DMS53 treated with DMSO at 0.1 percent for 48 hours (cell line): ENCODE measurements around the gene CDC14B.
A peak's percentile ranks its signal among the peaks of the same experiment; 100 is the strongest.
"Not testable (repeated sequence)": the region's sequence is repeated elsewhere in the genome, so short reads cannot be mapped to it uniquely, and the experiment has no call there.

ENCODE experiments used
- DNase-seq: peaks from one replicate; lab custom pipeline; 2025; ENCODE audit not compliant: unreplicated experiment; lab: John Stamatoyannopoulos, UW

The CDC14B gene

DNA sequence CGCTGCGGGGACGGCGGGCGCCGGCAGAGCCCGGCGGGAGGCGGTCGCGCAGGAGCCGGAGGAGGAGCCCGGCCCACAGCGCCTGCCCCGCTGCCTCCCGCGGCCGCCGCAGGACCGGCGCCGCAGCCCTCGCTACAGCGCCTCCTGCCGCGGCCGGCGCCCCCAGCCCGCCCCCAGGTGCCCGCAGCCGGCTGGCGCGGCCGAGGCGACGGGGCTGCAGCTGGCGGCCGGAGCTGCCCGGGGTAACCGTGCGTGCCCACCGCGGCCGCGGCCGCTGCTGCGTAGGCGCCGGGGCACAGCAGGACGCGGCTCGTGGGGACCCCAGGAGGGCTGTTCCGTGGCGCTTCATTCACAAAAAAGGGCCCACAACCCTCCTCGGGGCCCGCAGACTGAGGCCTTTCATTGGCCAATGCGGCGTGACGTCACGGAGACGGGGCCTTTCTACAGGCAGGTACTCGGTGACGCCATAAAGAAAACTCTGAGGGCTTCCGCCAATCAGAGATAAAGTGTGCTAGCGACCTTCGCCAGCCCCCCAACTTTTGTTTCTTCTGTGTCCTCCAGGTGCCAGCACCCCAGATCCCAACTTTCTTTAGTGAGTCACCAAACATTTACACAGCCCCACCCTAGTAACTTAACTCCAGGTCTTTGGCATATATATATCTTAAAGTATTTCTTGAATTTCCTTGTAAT lies at the start of gene CDC14B:
TSS of gene CDC14B (minus strand) at position 353 of the 690 bp plus-strand sequence. CDS start 465 bp downstream, outside the sequence.
- peak; percentile 66 for DNase-seq

DNA sequence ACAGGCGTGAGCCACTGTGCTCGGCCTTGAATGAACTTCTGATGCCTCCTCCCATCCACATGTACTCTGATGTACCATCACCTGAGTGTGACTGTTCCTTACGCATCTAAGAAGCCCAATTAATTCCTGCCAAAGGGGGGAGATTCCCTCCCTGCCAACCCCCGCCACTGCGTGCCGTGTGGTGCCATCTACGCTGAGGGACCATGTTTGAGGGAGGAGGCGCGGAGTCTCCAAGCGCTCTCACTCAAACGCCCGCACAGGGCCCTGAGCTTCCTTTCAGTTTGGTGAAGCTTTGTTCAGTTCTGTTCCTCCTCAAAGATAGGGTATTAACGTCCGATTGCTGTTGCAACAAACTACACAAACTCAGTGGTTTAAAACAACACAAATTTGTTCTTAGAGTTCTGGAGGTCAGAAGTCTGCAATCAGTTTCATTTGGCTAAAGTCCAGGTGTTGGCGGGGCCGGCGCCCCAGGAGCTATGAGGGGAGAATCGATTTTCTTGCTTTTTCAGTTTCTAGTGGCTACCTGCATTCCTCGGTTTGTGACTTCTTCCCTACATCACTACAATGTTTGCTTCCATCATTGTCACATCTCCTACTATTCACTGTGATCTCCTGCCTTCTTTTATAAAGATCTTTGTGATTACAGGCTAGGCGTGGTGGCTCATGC lies 49.4 kb upstream of the CDC14B start:
- no peak for DNase-seq

DNA sequence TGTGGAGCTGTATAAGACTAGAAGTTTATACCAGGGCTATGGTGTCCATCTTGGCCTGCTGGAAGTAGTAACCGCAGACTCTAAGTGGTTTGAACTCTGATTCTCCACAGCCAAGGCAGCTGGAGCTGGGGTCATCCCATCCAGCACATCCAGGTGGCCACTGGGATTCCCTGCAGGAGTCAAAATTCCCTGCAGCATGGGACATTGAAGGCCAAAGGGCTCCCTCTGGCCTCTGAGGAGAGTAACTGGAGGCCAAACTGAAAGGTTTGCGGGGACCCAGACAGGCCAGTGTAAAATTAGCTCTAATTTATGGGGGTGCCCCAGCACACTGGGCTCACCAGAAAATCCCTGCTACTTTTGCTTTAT lies 47.7 kb upstream of the CDC14B start:
- DNase-seq: no peak

DNA sequence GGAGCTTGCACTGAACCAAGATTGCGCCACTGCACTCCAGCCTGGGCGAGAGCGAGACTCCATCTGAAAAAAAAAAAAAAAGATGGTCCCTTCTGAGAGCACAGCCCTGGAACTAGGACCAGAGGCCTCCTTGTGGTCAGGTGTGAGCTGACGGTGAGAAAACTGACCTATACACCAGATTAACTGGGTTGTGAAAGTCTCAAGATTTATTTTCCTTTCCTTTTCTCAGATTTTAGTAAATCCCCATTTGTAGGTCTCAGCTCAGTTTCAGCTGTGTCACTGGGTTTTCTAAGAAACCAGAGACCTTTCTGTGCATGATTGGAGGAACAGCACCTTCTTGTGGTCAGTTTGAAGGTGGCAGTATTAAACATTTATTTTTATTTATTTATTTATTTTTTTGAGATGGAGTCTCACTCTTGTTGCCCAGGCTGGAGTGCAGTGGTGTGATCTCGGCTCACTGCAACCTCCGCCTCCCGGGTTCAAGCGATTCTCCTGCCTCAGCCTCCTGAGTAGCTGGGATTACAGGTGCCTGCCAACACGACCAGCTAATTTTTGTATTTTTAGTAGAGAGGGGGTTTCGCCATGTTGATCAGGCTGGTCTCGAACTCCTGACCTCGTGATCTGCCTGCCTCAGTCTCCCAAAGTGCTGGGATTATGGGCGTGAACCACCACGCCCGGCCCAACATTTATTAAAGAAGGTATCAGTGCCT lies 47.2 kb upstream of the CDC14B start:
- DNase-seq: peak; percentile 35

DNA sequence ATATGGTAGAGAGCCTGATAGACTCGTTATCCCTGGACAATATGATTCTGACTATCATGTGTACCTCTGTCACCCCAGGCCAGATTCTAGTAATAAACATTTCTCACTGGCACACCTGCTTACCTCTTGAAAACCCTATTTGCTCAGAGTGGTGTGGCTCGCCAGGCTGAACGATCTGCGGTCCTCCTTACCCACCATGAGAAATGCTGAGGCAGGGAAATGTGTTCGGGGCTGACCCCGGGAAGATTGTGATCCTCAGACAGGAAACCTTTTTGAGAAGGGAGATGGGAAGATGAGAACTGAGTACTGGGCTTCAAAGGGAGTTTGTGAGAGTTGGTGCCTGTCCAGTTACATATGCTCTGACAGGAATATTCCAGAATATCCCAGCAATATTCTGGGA lies 46.1 kb upstream of the CDC14B start:
- no peak for DNase-seq

DNA sequence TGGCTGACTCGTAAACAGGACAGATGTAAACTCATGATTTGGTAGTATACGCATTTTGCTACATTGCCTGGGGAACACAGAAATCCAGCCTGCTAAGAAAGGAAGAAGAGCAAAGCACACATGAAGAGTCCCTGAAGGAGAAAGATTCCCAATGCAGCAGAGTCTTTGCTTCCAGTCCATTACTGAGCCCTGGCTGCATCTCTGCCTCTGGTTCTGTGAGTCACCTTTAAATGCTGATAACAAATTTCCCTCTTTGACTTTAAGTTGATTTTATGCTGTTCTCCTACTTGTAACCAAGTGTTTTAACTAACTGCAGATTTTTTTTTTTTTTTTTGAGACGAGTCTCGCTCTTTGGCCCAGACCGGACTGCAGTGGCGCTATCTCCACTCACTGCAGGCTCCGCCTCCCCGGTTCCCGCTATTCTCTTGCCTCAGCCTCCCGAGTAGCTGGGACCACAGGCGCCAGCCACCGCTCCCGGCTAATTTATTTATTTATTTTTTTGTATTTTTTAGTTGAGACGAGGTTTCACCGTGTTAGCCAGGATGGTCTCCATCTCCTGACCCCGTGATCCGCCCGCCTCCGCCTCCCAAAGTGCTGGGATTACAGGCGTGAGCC lies 44.0 kb upstream of the CDC14B start:
- DNase-seq: no peak

DNA sequence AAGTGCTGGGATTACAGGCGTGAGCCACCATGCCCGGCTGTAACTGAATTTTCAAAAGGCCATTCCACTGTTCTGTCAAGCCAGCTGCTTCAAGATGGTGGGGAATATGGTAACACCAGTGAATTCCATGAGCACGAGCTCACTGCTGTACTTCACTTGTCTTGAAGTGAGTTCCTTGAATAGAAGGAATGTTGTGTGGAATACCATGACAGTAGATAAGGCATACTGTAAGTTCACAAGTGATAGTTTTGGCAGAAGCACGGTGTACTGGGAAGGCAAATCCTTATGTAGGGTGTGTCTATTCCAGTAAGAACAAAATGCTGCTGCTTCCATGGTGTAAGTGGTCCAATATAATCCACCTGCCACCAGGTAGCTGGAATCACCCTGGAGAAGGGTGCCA lies 42.1 kb upstream of the CDC14B start:
- DNase-seq: no peak

DNA sequence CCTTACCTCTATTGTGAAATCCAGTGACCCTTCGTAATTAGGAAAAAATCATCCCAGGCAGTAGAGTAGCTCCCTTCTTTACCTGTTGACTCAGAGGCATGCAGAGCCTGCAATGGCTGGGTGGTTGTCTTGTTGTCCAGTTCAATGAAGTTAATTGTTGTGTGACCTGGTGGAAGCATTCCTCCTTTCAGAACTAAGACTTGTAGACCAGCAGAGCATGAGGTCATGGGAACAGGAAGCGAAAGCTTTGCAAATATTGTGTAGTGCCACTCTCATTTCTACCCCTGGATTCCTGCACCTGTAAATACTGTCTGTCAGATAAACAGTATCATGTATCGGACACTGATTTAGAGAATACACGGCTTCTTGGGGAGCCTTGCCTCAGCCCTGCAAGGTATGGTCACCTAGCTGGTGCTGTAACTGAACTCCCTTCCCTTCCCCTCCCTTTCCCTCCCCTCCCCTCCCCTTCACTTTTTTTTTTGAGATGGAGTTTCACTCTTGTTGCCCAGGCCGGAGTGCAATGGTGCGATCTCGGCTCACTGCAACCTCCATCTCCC lies 41.1 kb upstream of the CDC14B start:
- peak; percentile 32 for DNase-seq

DNA sequence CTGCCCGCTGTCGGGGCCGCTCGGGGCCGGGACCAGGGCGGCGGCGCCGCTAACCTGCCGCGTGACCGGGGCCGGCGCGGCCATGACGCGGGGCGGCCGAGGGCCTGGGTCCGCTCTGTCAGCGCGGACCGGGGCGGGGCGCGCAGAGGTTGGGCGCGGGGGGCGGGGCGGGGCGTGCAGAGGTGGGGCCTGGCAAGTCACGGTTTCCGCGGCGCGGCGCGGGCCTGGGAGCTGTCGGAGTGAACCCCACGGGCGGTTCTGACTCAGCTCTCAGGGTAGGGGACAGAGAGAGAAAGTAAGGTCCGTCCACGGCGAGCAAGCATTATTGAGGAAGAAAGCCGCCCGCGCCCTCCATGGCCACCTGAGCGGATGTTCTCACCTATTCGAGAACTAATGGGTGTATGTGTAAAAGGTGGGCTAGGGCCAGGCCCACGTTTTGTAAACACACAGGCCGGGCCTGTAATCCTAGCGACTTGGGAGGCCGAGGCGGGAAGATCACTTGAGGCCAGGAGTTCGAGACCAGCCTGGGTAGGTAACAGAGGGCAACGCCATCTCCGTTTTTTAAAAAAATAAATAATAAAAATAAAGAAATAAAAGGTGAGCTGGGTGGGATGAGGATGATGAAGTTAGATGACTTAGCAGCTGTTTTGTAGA lies 35.7 kb upstream of the CDC14B start, which contains the start of gene PRXL2C:
TSS of gene PRXL2C (minus strand) at position 120 of the 654 bp plus-strand sequence. CDS start at position 84, 36 bp downstream.
- DNase-seq: no peak

DNA sequence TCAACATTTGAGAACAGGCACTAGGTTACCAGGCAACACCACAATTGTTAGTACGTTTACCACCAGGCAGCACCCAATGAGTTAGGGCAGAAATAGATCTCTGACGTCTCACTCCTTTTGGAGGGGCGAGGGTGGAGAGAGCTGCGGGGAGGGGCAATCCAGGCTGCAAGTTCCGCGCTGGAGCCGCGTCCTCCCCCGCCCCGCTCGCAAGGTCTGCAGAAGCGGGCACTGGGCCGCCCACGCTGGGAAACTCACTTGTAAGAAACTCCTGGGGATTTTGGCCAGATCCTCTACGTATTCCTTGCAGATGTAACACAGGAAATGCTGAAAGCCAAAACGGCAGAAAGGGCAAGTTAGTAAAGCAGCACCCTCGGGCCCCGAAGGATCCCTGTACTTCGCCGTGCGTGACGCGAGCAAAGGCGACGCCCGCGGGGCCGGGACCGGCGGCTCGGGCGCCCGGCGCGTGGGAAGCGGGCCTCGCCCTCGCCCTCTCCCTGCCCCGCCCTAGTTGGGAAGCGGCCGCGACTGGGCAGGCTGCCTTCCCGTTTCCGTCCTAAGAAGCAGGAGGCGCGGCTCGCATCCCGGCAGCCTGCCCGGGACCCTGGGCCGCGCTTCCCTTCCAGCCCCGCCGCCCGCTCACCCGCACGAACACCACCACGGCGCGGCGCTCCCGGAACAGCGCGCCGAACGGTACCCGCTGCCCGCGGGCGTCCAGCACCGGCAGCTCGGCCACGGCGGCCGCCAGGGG lies 35.0 kb upstream of the CDC14B start:
- DNase-seq: no peak

DNA sequence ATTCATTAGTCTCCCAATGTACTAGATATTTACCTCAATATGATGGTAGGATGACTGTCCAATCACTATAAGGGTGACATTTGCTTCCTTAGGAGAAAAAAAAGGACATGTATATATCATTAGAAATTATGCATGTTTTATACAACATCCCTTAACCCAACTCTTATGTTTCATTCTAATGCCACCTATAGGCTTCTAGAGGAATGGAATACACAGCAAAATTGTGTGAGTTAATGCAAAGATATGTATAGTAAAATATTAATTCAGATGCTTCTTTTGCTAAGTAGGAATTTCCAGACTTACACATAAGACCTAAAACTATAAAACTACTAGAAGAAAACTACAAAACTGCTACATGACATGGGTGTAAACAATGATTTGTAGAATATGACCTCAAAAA lies 32.0 kb upstream of the CDC14B start:
- DNase-seq: no peak

DNA sequence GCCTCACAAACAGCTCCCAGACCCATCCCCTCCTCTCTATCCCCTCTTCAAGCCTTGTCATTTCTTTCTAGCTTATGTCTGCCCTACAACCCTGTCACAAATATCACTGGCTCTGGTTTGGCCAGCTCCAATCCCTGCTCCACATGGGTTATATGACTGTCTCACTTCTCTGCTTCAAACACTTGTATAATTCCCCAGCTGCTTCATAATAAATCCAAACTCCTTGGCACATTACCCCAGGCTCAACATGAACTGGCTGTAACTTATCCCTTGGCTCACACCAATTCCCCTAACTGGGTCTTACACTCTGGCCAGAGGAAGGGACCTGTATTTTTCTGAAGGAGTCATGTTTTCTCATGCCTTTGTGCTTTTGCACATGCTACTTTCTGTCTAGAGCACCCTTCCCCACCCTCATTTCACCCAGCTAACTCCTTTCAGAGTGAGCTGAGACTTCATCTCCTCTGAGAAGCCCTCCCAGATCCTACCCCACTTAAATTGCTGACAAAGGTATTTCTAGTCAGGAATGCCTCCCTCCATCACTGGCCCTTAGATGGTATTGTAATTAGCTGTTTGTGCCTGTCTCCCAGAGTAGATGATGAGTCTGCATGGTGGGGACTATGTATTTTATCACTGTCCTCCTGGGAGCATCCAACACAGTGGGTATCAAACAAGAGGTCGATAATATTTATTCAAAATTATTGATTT lies 30.1 kb upstream of the CDC14B start:
- DNase-seq: no peak

DNA sequence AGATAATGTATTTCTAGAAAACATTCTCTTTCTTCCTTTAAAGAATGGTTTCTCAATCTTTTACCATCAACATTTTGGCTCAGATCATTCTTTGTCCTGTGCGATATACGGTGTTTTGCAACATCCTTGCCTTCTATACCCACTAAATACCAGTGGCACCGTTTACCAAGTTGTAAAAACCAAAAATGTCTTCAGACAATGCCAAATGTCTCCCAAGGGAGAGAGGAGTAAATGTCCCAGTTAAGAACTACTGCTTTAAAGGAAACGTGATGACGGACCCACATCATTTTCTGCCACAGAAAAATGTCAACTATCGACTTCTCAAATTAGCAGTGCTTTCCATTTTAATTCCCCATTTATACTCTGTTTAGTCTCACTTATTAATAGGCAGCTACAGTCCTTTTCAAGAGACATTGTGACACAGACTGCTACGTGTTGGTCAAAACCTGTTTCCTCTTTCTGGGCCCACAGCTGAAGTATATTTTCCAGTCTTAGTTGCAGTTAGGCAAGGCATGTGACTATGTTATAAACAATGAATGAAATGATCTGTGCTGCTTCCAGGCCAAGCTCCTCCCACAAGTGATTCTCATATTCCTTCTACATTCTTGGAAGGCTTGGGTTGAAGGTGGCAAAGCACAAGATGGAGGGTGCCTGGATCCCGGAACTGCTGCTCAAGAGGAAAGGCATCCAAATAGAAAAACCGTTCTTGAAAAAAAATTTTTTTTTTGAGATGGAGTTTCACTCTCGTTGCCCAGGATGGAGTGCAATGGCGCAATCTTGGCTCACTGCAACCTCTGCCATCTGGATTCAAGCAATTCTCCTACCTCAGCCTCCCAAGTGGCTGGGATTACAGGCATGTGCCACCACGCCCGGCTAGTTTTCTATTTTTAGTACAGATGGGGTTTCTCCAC lies 26.7 kb upstream of the CDC14B start:
- no peak for DNase-seq

DNA sequence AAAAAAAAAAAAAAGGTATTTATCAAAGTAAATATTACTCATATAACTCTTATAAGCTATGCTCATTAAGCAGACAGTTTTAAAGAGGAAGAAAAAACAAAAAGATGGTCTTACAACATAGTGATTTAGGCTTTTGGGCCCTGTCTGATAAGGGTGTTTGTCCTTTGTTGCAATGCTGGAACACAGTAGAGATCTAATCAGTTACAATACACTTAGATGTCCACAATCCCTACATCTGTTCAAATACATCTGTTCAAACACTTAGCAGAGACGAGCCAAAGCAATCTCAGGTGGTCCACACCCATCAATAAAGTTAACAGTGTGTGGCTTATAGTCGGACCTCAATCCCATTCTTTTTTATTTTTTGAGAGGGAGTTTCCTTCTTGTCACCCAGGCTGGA lies 24.5 kb upstream of the CDC14B start:
- DNase-seq: peak; percentile 44

DNA sequence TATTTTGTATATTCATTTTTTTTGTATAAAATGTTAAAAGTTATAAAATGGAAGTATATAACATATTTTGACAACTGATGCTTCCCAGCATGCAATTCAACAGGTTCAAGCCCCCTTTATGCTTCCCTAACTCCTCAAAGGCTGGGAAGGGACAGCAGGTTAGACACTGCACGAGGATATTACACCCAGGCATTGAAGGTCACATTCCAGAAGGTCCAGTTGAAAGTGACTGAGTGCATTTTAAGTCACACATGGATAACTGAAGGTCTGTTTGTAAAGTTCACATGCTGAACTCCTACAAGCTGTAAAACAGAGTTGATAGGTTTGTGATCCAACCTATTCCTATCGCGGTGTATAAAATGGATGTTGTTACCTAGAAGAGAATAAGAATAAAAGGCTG lies 21.9 kb upstream of the CDC14B start:
- DNase-seq: no peak

DNA sequence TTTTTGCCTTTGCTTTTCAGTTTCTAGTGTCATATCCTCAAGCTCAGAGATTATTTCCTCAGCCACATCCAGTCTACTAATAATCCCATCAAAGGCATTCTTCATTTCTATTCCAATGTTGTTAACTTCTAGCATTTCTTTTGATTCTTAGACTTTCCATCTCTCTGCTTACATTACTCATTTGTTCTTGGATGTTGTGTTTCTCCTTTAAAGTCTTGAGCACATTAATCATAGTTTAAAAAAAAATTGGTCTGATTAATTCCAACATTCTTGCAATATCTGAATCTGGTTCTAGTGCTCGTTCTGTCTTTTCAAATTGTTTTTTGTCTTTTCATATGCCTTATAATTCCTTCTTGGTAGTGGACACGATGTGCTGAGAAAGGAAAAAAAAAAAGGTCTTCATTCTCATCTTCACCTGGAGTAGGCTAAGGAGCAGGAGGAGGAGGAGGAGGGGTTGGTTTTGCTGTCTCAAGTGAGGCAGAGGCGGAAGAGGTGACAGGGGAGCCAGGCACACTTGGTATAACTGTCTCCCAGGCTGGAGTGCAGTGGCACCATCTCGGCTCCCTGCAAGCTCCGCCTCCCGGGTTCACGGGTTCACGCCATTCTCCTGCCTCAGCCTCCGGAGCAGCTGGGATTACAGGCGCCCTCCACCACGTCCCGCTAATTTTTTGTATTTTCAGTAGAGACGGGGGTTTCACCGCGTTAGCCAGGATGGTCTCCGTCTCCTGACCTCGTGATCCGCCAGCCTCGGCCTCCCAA lies 19.1 kb upstream of the CDC14B start:
- no peak for DNase-seq

DNA sequence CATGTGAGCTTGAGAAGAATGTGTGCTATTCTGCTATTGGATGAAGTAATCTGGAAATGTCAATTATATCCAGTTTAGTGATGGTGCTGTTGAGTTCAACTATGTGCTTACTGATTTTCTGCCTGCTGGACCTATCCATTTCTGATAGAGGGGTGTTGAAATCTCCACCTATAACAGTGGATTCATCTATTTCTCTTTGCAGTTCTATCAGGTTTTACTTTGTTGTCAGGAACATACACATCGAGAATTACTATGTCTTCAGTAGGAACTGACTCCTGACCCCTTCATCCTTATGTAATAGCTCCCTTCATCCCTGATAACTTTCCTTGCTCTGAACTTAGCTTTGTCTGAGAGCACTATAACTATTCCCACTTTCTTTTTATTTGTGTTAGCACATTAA lies 16.7 kb upstream of the CDC14B start:
- no peak for DNase-seq

DNA sequence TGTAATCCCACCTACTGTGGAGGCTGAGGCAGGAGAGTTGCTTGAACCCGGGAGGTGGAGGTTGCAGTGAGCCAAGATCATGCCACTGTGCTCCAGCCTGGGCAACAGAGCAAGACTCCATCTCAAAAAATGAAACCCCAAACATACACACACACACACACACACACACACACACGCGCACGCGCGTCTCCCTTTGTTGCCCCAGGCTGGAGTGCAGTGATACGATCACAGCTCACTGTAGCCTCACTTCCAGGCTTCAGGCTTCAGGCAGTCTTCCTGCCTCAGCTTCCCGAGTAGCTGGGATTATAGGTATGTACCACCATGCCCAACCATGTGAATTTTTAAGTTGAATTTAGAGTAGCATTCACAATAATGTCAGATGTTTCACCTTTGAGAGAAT lies 13.9 kb upstream of the CDC14B start:
- not testable (repeated sequence) for DNase-seq
